Keratinocyte (primary cell): ENCODE measurements around the gene HYAL1. TPM values are rescaled to one million over a fixed set of nuclear protein-coding genes. Genes with fewer than 3 reads are reported as not detected.

Source experiments
- DNase-seq: peaks from one replicate; pipeline ENCODE4 v3.0.0-alpha.2; 2011; ENCODE audit warnings: low read depth, missing footprints, low spot score
- FAIRE-seq: peaks from 2 replicates; lab custom pipeline; 2011; peaks lifted over from hg19 to GRCh38; lab: Jason Lieb, UNC
- H2AFZ ChIP-seq: 2 replicates; pipeline ENCODE4 v1.6.0; 2012; ENCODE audit warnings: low read length, control low read depth, inconsistent platforms; ENCODE audit not compliant: control insufficient read depth
- H3K27ac ChIP-seq: 2 replicates; pipeline ENCODE4 v1.5.1; 2011; ENCODE audit warnings: low read length; ENCODE audit not compliant: control insufficient read depth, insufficient read depth
- H3K27me3 ChIP-seq: 3 replicates; pipeline ENCODE4 v1.6.0; 2011; ENCODE audit warnings: low read length; ENCODE audit not compliant: control insufficient read depth, insufficient read depth; ENCODE audit errors: extremely low read depth
- H3K36me3 ChIP-seq, 2 experiments: 2 replicates in 1 of 2; 3 replicates in 1 of 2; pipeline ENCODE4 v1.5.1; 2011; ENCODE audit warnings: low read length in 2 of 2, mild to moderate bottlenecking in 1 of 2; ENCODE audit not compliant: control insufficient read depth in 2 of 2, insufficient read depth in 2 of 2; ENCODE audit errors: extremely low read depth in 1 of 2
- H3K4me1 ChIP-seq: 3 replicates; pipeline ENCODE4 v1.5.1; 2011; ENCODE audit warnings: low read length; ENCODE audit not compliant: control insufficient read depth, insufficient read depth; ENCODE audit errors: extremely low read depth
- H3K4me2 ChIP-seq: 3 replicates; pipeline ENCODE4 v1.6.0; 2011; ENCODE audit warnings: low read depth, low read length; ENCODE audit not compliant: control insufficient read depth, insufficient read depth; ENCODE audit errors: extremely low read depth
- H3K4me3 ChIP-seq, 3 experiments: fragments of 200-600 bp in 1 of 3; sonication (generic) in 1 of 3; 2 replicates in 2 of 3; 3 replicates in 1 of 3; pipeline ENCODE4 v1.5.1; 2011 to 2016; ENCODE audit warnings: low read length in 3 of 3, mild to moderate bottlenecking in 3 of 3, control low read depth in 2 of 3, inconsistent platforms in 1 of 3, low read depth in 1 of 3, mixed read lengths in 1 of 3, mixed run types in 1 of 3, moderate library complexity in 1 of 3; ENCODE audit not compliant: control insufficient read depth in 2 of 3, insufficient read depth in 2 of 3; ENCODE audit errors: extremely low read depth in 1 of 3
- H3K79me2 ChIP-seq: 2 replicates; pipeline ENCODE4 v1.6.0; 2012; ENCODE audit warnings: low read length; ENCODE audit not compliant: control insufficient read depth, insufficient read depth
- H3K9ac ChIP-seq: 3 replicates; pipeline ENCODE4 v1.6.0; 2011; ENCODE audit warnings: low read length; ENCODE audit not compliant: control insufficient read depth, insufficient read depth; ENCODE audit errors: extremely low read depth
- H3K9me1 ChIP-seq: 3 replicates; pipeline ENCODE4 v1.6.0; 2011; ENCODE audit warnings: low read length; ENCODE audit not compliant: control insufficient read depth, insufficient read depth; ENCODE audit errors: extremely low read depth
- H3K9me3 ChIP-seq: 2 replicates; pipeline ENCODE4 v1.5.1; 2012; ENCODE audit warnings: low read depth, low read length; ENCODE audit not compliant: control insufficient read depth
- H4K20me1 ChIP-seq: 3 replicates; pipeline ENCODE4 v1.6.0; 2011; ENCODE audit warnings: low read length; ENCODE audit not compliant: control insufficient read depth, insufficient read depth; ENCODE audit errors: extremely low read depth
- CTCF ChIP-seq, 3 experiments: IDR thresholded peaks in 1 of 3; conservative IDR thresholded peaks in 1 of 3; optimal IDR thresholded peaks in 1 of 3; 2 replicates in 2 of 3; 3 replicates in 1 of 3; pipeline versions ENCODE3 to v1.5.1; 2011; ENCODE audit warnings: low read length in 3 of 3, mild to moderate bottlenecking in 3 of 3, moderate library complexity in 2 of 3, control low read depth in 1 of 3, inconsistent platforms in 1 of 3; ENCODE audit not compliant: insufficient read depth in 2 of 3; ENCODE audit errors: extremely low read depth in 1 of 3
- EZH2 ChIP-seq: IDR thresholded peaks from one replicate; pipeline ENCODE4 v1.6.1; 2012; ENCODE audit warnings: inconsistent platforms, mild to moderate bottlenecking, low read length, moderate library complexity
- dilution Hi-C: fragments of 300-500 bp; cut with MboI; formaldehyde crosslinking; loops from one replicate; pipeline ENCODE4 v1.7.0; 2020; ENCODE audit warnings: low sequenced_read_pairs; ENCODE audit not compliant: extremely low pct_ligation_motif_present
- polyA plus RNA-seq, 5 experiments: library from polyadenylated mRNA; depleted of rRNA in 3 of 5; stranded (reverse) in 3 of 5; stranded (forward) in 1 of 5; unstranded in 1 of 5; fragments of >200 nt; gene quantifications; 1 replicate in 1 of 5; 2 replicates in 3 of 5; 3 replicates in 1 of 5; pipeline versions ENCODE4 v1.2.1 to v1.2.3, GENCODE V29; 2011 to 2012; ENCODE audit warnings: missing spikeins in 2 of 5, low read depth in 1 of 5, low replicate concordance in 1 of 5

HYAL1 gene
- polyA plus RNA-seq, 1 donor (not counting 4 experiments of a cell fraction or from before 2014, with no cell fraction given): 13.9 TPM

- Histone ChIP-seq H3K4me1 (peaks cover 22% of the 10 kb centered on the region), H3K9me1 (no peaks in the 10 kb centered on the region), H3K9ac (peak overlapping the region; percentile 20), H3K27me3 (no peaks in the 10 kb centered on the region), H3K79me2 (peaks cover 30% of the 10 kb centered on the region), H4K20me1 (peaks cover 4% of the 10 kb centered on the region), H3K4me3 (peak overlapping the region; percentile 71 to 91 (median 87)), H3K27ac (peak overlapping the region; percentile 69), H3K4me2 (peak overlapping the region; percentile 71), H2AFZ (no peak overlapping the region), H3K9me3 (no peaks in the 10 kb centered on the region), H3K36me3 (peaks cover 25 to 34% of the 10 kb centered on the region in 2 experiments)
- TF ChIP-seq EZH2 (no peak), CTCF (optimal IDR thresholded peaks at IDR 0.05 in 1 of 3, IDR thresholded peaks at IDR 0.05 in 1 of 3, conservative IDR thresholded peaks at IDR 0.05 in 1 of 3; ENCODE audit: extremely low read depth in 1 of 3, insufficient read depth in 2 of 3, low read length in 3 of 3) (no peak)
- no peak for FAIRE-seq
- dilution Hi-C loops: no loop called here
- no peak for DNase-seq
Measured at GRCh38 chr3:50351323-50351697, 47.9 kb upstream of the HYAL1 start.

GRCh38 chr3:50350527-50351322 is 47.4 kb upstream of the HYAL1 start, which contains the start of the genes CYB561D2 and NPRL2:
Gene CYB561D2, plus strand, starts transcription at chr3:50350862. Its CDS starts 572 bp downstream, at chr3:50351434.
Gene NPRL2, minus strand, starts transcription at chr3:50350775. Its CDS starts 123 bp downstream, at chr3:50350652.
- Histone ChIP-seq H3K4me1 (peaks cover 19% of the 10 kb centered on the region), H3K9ac (peak within 1 kb of the TSS; percentile 77), H3K4me3 (peak within 1 kb of the TSS; percentile 71 to 91 (median 87)), H3K79me2 (peaks cover 24% of the 10 kb centered on the region), H2AFZ (peak within 1 kb of the TSS; percentile 97), H3K9me3 (no peaks in the 10 kb centered on the region), H3K4me2 (peak within 1 kb of the TSS; percentile 71), H3K36me3 (peaks cover 20 to 29% of the 10 kb centered on the region in 2 experiments), H3K9me1 (no peaks in the 10 kb centered on the region), H4K20me1 (no peaks in the 10 kb centered on the region), H3K27me3 (no peaks in the 10 kb centered on the region), H3K27ac (peak within 1 kb of the TSS; percentile 69)
- dilution Hi-C loops: no loop called here
- FAIRE-seq (peak; percentile 79), DNase-seq (peak; percentile 81)
- no peak for TF ChIP-seq EZH2
- no peak for TF ChIP-seq CTCF (optimal IDR thresholded peaks at IDR 0.05 in 1 of 3, IDR thresholded peaks at IDR 0.05 in 1 of 3, conservative IDR thresholded peaks at IDR 0.05 in 1 of 3; ENCODE audit: extremely low read depth in 1 of 3, insufficient read depth in 2 of 3, low read length in 3 of 3)
